Peyer's patch (tissue), 4 donors: ENCODE results near the gene VAMP1.

ENCODE experiments used
- CTCF ChIP-seq, 6 experiments: fragments of 450-650 bp in 4 of 6; fragments of 200-600 bp in 2 of 6; sonication (generic) in 1 of 6; IDR thresholded peaks; one replicate each; pipeline ENCODE4 v1.5.1; 2017 to 2019; ENCODE audit warnings: antibody characterized with exemption in 6 of 6, mild to moderate bottlenecking in 3 of 6, moderate library complexity in 1 of 6
- POLR2A ChIP-seq, 2 donors: fragments of 450-650 bp; IDR thresholded peaks; one replicate each; pipeline ENCODE4 v1.5.1; 2017; ENCODE audit warnings: antibody characterized with exemption in 2 of 2, mild to moderate bottlenecking in 2 of 2, moderate library complexity in 2 of 2

DNA sequence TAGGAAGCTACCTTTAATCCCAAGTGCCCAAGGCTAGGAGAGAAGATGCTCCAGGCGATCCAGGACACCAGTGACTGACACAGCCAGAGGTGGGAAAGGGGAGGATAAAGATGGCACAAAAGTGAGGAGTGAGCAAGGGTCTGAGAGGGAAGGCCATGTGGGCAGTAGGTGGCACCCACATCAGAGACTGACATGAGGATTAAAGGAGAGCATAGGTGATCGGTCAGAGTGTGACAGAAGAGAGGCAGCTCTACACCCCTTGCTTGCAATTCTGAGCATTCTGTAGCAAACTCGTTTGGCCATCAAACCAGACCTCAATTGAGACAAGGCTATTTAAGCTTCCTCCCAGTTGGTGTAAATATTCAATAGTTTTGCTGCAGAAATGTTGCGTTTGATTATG, 26.4 kb downstream of the VAMP1 start:
- TF ChIP-seq CTCF (IDR thresholded peaks at IDR 0.05) (no peak), POLR2A (IDR thresholded peaks at IDR 0.05) (no peak)
